ENCODE measurements around the gene GARNL3.

DNA sequence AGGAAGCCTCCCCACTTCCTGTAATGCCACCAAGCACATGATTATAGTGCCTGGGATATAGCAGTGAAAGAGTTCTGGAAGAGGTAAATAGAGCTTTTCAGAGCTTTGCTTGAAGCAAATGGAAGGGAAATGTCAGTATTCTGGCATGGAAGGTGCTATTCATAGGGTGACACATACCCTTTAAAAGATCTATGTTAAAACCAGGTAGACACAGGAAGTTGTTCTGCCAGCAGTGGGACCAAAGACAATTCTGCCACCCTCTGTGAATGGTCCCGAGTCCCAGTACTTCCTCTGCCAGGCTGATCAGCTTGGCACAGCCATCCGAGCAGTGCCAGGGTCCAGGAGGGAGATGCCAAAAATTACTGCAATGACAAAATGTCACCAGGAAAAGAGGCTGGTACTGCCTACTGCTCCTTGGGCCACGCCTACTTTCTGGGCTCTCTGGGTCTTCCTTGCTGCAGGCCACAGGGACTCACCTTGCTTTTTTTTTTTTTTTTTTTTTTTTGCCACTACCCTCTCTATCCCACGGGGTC, 26.7 kb downstream of the GARNL3 start:
- TF ChIP-seq POLR2A (IDR thresholded peaks at IDR 0.05) (no peak), EP300 (IDR thresholded peaks at IDR 0.05) (no peak)
